HepG2 (cell line): ENCODE data around the gene MIX23. TPM values are rescaled to one million over a fixed set of nuclear protein-coding genes. Genes with fewer than 3 reads are reported as not detected.

Experiments
- ATAC-seq: fragments of 200-7000 bp; cut with Tn5 transposase; 3 replicates; pipeline ENCODE4 v1.9.1; 2020; ENCODE audit warnings: mild to moderate bottlenecking, moderate library complexity
- BruUV-seq: library from RNA; stranded (reverse); fragments of 400-500 nt; replicated peaks from 2 replicates; lab custom pipeline; 2021; lab: Mats Ljungman, UMichigan
- CTCF ChIA-PET: fragments of 300-600 bp; formaldehyde crosslinking; extraction: SDS; loops from one replicate; lab custom pipeline; 2021; ENCODE audit warnings: low total read pairs, inconsistent platforms, low intra/inter-chr PET ratio; lab: Yijun Ruan, JAX
- POLR2A ChIA-PET: fragments of 350-600 bp; sonication (Branson Sonifier 250); formaldehyde crosslinking; loops from one replicate; lab custom pipeline; 2020; ENCODE audit warnings: antibody characterized with exemption, inconsistent platforms; lab: Yijun Ruan, JAX
- DNase-seq: peaks from one replicate; pipeline ENCODE4 v3.0.0-alpha.2; 2015; ENCODE audit warnings: low spot score
- FAIRE-seq: peaks from 3 replicates; lab custom pipeline; 2011; peaks lifted over from hg19 to GRCh38; lab: Jason Lieb, UNC
- H2AFZ ChIP-seq: one replicate; pipeline ENCODE4 v1.6.1; 2011; ENCODE audit warnings: low read length, inconsistent platforms
- H3K27ac ChIP-seq: fragments of 300-600 bp; 3 replicates; pipeline ENCODE4 v1.8.0; 2011; ENCODE audit warnings: mixed run types, mild to moderate bottlenecking, mixed read lengths, low read length, inconsistent platforms; ENCODE audit not compliant: insufficient read depth; ENCODE audit errors: extremely low read length
- H3K27me3 ChIP-seq, 2 experiments: fragments of 200-600 bp in 1 of 2; 2 replicates in 1 of 2; 3 replicates in 1 of 2; pipeline versions ENCODE4 v1.6.0 to v1.8.0; 2011; ENCODE audit warnings: low read length in 2 of 2, mild to moderate bottlenecking in 2 of 2, moderate library complexity in 2 of 2, inconsistent platforms in 1 of 2; ENCODE audit not compliant: insufficient read depth in 2 of 2, control insufficient read depth in 1 of 2
- H3K36me3 ChIP-seq, 2 experiments: fragments of 200-600 bp in 1 of 2; replicated peaks in 1 of 2; 2 replicates in 1 of 2; 3 replicates in 1 of 2; pipeline versions ENCODE4 v1.5.1 to v1.8.0; 2011; ENCODE audit warnings: low read length in 2 of 2, inconsistent platforms in 1 of 2; ENCODE audit not compliant: insufficient read depth in 2 of 2, control insufficient read depth in 1 of 2
- H3K4me1 ChIP-seq: 2 replicates; pipeline ENCODE4 v1.5.1; 2012; ENCODE audit warnings: low read length, inconsistent platforms; ENCODE audit not compliant: insufficient read depth
- H3K4me2 ChIP-seq: 2 replicates; pipeline ENCODE4 v1.6.0; 2011; ENCODE audit warnings: low read depth, low read length, inconsistent platforms
- H3K4me3 ChIP-seq, 3 experiments: fragments of 200-600 bp in 1 of 3; sonication (generic), shearing (Covaris generic) in 1 of 3; replicated peaks in 1 of 3; 2 replicates each; pipeline ENCODE4 v1.5.1; 2011 to 2016; ENCODE audit warnings: low read length in 3 of 3, inconsistent platforms in 2 of 3, low read depth in 2 of 3, mild to moderate bottlenecking in 2 of 3, control low read depth in 1 of 3, mixed read lengths in 1 of 3; ENCODE audit not compliant: insufficient read depth in 1 of 3
- H3K79me2 ChIP-seq: one replicate; pipeline ENCODE4 v1.6.1; 2011; ENCODE audit warnings: low read length, inconsistent platforms; ENCODE audit not compliant: insufficient read depth
- H3K9ac ChIP-seq: 2 replicates; pipeline ENCODE4 v1.6.0; 2011; ENCODE audit warnings: mild to moderate bottlenecking, low read depth, low read length, inconsistent platforms; ENCODE audit not compliant: insufficient read depth
- H3K9me3 ChIP-seq: 2 replicates; pipeline ENCODE4 v1.5.1; 2012; ENCODE audit warnings: mild to moderate bottlenecking, low read length
- H4K20me1 ChIP-seq: 2 replicates; pipeline ENCODE4 v1.6.0; 2011; ENCODE audit warnings: inconsistent platforms, mild to moderate bottlenecking, low read length, moderate library complexity; ENCODE audit not compliant: insufficient read depth
- CCAR2 ChIP-seq: fragments of 200-400 bp; formaldehyde crosslinking; optimal IDR thresholded peaks from 2 replicates; pipeline ENCODE3; 2018; ENCODE audit warnings: low read depth, mild to moderate bottlenecking, low read length, moderate library complexity
- ELF4 ChIP-seq: sonication (generic); formaldehyde crosslinking; IDR thresholded peaks from 2 replicates; pipeline ENCODE4 v1.5.0; 2020; ENCODE audit warnings: missing genetic modification reagents, mild to moderate bottlenecking, moderate library complexity, borderline replicate concordance
- NRL ChIP-seq: sonication (generic); formaldehyde crosslinking; IDR thresholded peaks from 2 replicates; pipeline ENCODE4 v1.5.0; 2020; ENCODE audit warnings: missing genetic modification reagents, mild to moderate bottlenecking, moderate library complexity, borderline replicate concordance
- PAX8 ChIP-seq: sonication (generic); formaldehyde crosslinking; IDR thresholded peaks from 2 replicates; pipeline ENCODE4 v1.8.0; 2022; ENCODE audit warnings: mild to moderate bottlenecking, missing genetic modification reagents, borderline replicate concordance
- RXRA ChIP-seq: sonication (generic); formaldehyde crosslinking; IDR thresholded peaks from 2 replicates; pipeline ENCODE4 v1.5.1; 2020; ENCODE audit warnings: missing genetic modification reagents
- SMARCE1 ChIP-seq: fragments of 450-650 bp; IDR thresholded peaks from 2 replicates; pipeline ENCODE4 v1.6.1; 2017; ENCODE audit warnings: borderline replicate concordance
- YEATS4 ChIP-seq: sonication (generic); formaldehyde crosslinking; IDR thresholded peaks from 2 replicates; pipeline ENCODE4 v1.4.0; 2020; ENCODE audit warnings: missing genetic modification reagents, borderline replicate concordance
- ZNF296 ChIP-seq: sonication (generic); formaldehyde crosslinking; conservative IDR thresholded peaks from 2 replicates; pipeline ENCODE4 v1.5.0; 2020; ENCODE audit warnings: mild to moderate bottlenecking, missing genetic modification reagents
- ZNF335 ChIP-seq: sonication (generic); formaldehyde crosslinking; IDR thresholded peaks from 2 replicates; pipeline ENCODE4 v1.4.0; 2020; ENCODE audit warnings: missing genetic modification reagents
- ZNF782 ChIP-seq: sonication (generic); formaldehyde crosslinking; IDR thresholded peaks from 2 replicates; pipeline ENCODE4 v1.4.0; 2020; ENCODE audit warnings: missing genetic modification reagents, mild to moderate bottlenecking, borderline replicate concordance
- ZNF850 ChIP-seq: sonication (generic); formaldehyde crosslinking; conservative IDR thresholded peaks from 2 replicates; pipeline ENCODE4 v1.9.0; 2021; ENCODE audit warnings: mild to moderate bottlenecking, missing genetic modification reagents
- ZNF878 ChIP-seq: sonication (generic); formaldehyde crosslinking; IDR thresholded peaks from 2 replicates; pipeline ENCODE4 v1.8.1; 2023; ENCODE audit warnings: mild to moderate bottlenecking, missing genetic modification reagents, moderate library complexity
- ZSCAN12 ChIP-seq: sonication (generic); formaldehyde crosslinking; IDR thresholded peaks from 2 replicates; pipeline ENCODE4 v1.9.0; 2021; ENCODE audit warnings: mild to moderate bottlenecking, missing genetic modification reagents
- WGBS: methylation state at CpG from one replicate; pipeline ENCODE4 v1.1.6; 2017; ENCODE audit warnings: low lambda C conversion rate; 5-methylcytosine and 5-hydroxymethylcytosine counted together
- in situ Hi-C: cut with HindIII; loops from 2 replicates; pipeline ENCODE4 v1.10.0; 2017; ENCODE audit warnings: low pct_unique_long_range_greater_than_20kb; ENCODE audit not compliant: extremely low pct_ligation_motif_present
- intact Hi-C: fragments of 100-400 bp; cut with micrococcal nuclease; formaldehyde crosslinking; loops from one replicate; pipeline ENCODE4 v1.10.0; 2022; ENCODE audit not compliant: unreplicated experiment
- polyA plus RNA-seq, 8 experiments: library from polyadenylated mRNA; depleted of rRNA in 3 of 8; stranded (reverse) in 7 of 8; unstranded in 1 of 8; fragments of >200 nt; fragmentation: Illumina TruSeq in 4 of 8; extraction: Trizol in 4 of 8; gene quantifications; 2 replicates each; pipeline versions ENCODE4 v1.2.1 to v1.2.3, GENCODE V29; 2011 to 2016; ENCODE audit warnings: low read depth in 4 of 8, missing spikeins in 1 of 8, mixed read lengths in 1 of 8; ENCODE audit not compliant: insufficient read depth in 1 of 8
- total RNA-seq, 5 experiments: library from RNA; depleted of rRNA; stranded (reverse); fragments of >200 nt; fragmentation: Illumina TruSeq; extraction: Trizol; gene quantifications; 2 replicates each; pipeline ENCODE4 v1.2.3, GENCODE V29; 2016; ENCODE audit warnings: low read depth in 1 of 5
- TF ChIP-seq, protein P1 (sequence below): sonication (generic); formaldehyde crosslinking; IDR thresholded peaks from 2 replicates; pipeline ENCODE4 v1.4.0; 2020; ENCODE audit warnings: missing genetic modification reagents, low read depth, mild to moderate bottlenecking, borderline replicate concordance
- TF ChIP-seq, protein P2 (sequence below): sonication (generic); formaldehyde crosslinking; IDR thresholded peaks from 2 replicates; pipeline ENCODE4 v1.8.0; 2023; ENCODE audit warnings: mild to moderate bottlenecking, missing genetic modification reagents
- TF ChIP-seq, protein P3 (sequence below): sonication (generic); formaldehyde crosslinking; IDR thresholded peaks from 2 replicates; pipeline ENCODE4 v1.8.1; 2023; ENCODE audit warnings: mild to moderate bottlenecking, missing genetic modification reagents
- TF ChIP-seq, protein P4 (sequence below): sonication (generic); formaldehyde crosslinking; conservative IDR thresholded peaks from 2 replicates; pipeline ENCODE4 v1.8.0; 2022; ENCODE audit warnings: missing genetic modification reagents

Gene MIX23
- total and polyA plus RNA-seq, 2 of the 13 experiments (the other 11 are each of a cell fraction or from before 2014, with no cell fraction given): 20.0 to 152 TPM

DNA sequence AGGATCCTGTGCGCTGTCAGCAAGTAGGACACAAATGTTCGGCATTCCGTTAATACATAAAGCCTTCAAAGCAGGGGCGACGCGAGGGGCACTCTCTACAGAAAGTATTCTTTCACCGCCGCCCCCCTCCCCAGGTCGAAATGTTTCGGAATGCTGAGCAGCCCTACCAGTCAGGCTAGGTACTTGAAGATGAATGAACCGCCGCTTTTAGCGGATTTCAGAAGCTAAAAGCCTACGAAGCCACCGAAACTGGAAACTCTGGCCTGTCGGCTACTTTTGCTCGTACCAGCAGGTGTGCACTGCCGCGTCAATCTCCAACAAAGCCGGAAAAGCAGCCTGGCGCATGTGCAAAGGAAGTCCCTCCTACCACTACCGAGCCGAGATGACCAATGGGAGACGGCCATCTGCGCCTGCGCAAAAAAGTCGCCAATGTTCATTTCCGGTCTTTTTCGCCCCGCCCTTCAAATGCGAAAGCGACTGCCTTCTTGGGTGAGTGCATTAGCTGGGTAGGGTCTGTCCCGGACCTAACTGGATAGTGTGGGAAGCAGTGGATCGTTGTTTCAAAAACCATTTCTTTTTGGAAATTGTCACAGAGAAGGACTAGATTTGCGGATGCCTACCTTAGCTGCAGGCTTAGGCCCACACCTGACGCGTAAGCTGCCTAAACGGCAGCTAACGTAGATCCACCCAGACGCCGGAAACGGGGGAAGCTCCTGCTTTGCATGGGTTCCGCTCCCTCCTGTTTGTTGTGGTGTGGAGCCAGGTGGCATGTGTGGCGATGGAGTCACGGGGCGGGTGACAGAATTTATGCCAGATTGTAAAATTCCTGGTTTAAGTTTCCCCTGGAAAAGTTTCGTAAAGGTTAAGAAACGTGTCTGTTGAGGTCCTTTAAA, 33.0 kb upstream of the MIX23 start, which contains the start of gene WDR5B:
TSS of gene WDR5B (minus strand) at position 301 of the 893 bp plus-strand sequence. CDS start 534 bp downstream, outside the sequence.
- H2AFZ ChIP-seq: peak within 1 kb of the TSS; percentile 98
- intact Hi-C loops (loop anchor here (2.0 kb wide), 2 partner anchors 23 to 95 kb away; no protein-coding TSS in a partner anchor), in situ Hi-C loops (no loop called here)
- BruUV-seq: TSS peak; percentile 82
- DNase-seq (peak; percentile 96), FAIRE-seq (peak; percentile 97), ATAC-seq (peak; percentile 95)
- H3K9me3 ChIP-seq: no peaks in the 10 kb centered on the region
- peaks cover 1 to 7% of the 10 kb centered on the region in 2 experiments; a peak in 3 of 5 replicates for H3K36me3 ChIP-seq
- no peaks in the 10 kb centered on the region for H4K20me1 ChIP-seq
- POLR2A ChIA-PET: interaction anchor here (0.6 to 2.7 kb wide), 18 partner anchors 11 to 378 kb away, joined by 3 to 48 read pairs (median 4); partner anchors contain the start of genes DTX3L, FAM162A, HSPBAP1 and KPNA1
- peaks cover 33% of the 10 kb centered on the region for H3K4me1 ChIP-seq
- under 1% methylated on average over 37 of the region's 48 CpGs for WGBS
- H3K9ac ChIP-seq: peak within 1 kb of the TSS; percentile 95
- peak within 1 kb of the TSS; percentile 89 for H3K27ac ChIP-seq
- H3K27me3 ChIP-seq: no peaks in the 10 kb centered on the region; a peak in 1 of 5 replicates
- CTCF ChIA-PET: no interaction called here
- H3K4me3 ChIP-seq: peak within 1 kb of the TSS; percentile 61 to 81 (median 81)
- peaks cover 35% of the 10 kb centered on the region for H3K79me2 ChIP-seq
- peak within 1 kb of the TSS; percentile 99 for H3K4me2 ChIP-seq
- TF ChIP-seq ZNF335 (CRISPR knock-in tag) (peak; percentile 57; the same call in 1 of the 2 replicates), NRL (CRISPR knock-in tag) (0 out of 2 replicates have a peak, but pooled peaks have one; percentile 46), RXRA (CRISPR knock-in tag) (no peak), ZNF850 (no peak), ZSCAN12 (CRISPR knock-in tag) (no peak), ZNF782 (CRISPR knock-in tag) (no peak), YEATS4 (CRISPR knock-in tag) (peak; percentile 92), ZNF296 (CRISPR knock-in tag) (no peak), PAX8 (CRISPR knock-in tag) (no peak), ELF4 (CRISPR knock-in tag) (peak; percentile 91), SMARCE1 (no peak), CCAR2 (no peak), ZNF878 (CRISPR knock-in tag) (peak; percentile 82; the same call in 1 of the 2 replicates)
- TF ChIP-seq, protein P1, sequence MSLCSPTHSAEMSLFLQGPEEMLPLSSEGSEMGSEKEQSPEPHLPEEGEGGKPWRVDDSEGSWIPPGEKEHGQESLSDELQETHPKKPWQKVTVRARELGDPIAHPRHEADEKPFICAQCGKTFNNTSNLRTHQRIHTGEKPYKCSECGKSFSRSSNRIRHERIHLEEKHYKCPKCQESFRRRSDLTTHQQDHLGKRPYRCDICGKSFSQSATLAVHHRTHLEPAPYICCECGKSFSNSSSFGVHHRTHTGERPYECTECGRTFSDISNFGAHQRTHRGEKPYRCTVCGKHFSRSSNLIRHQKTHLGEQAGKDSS (CRISPR knock-in tag): no peak
- TF ChIP-seq, protein P2, sequence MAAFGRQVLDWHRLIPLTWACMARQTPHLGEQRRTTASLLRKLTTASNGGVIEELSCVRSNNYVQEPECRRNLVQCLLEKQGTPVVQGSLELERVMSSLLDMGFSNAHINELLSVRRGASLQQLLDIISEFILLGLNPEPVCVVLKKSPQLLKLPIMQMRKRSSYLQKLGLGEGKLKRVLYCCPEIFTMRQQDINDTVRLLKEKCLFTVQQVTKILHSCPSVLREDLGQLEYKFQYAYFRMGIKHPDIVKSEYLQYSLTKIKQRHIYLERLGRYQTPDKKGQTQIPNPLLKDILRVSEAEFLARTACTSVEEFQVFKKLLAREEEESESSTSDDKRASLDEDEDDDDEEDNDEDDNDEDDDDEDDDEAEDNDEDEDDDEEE (CRISPR knock-in tag): peak; percentile 66
- TF ChIP-seq, protein P3, sequence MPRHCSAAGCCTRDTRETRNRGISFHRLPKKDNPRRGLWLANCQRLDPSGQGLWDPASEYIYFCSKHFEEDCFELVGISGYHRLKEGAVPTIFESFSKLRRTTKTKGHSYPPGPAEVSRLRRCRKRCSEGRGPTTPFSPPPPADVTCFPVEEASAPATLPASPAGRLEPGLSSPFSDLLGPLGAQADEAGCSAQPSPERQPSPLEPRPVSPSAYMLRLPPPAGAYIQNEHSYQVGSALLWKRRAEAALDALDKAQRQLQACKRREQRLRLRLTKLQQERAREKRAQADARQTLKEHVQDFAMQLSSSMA (CRISPR knock-in tag): 0 out of 2 replicates have a peak, but pooled peaks have one; percentile 53
- TF ChIP-seq, protein P4, sequence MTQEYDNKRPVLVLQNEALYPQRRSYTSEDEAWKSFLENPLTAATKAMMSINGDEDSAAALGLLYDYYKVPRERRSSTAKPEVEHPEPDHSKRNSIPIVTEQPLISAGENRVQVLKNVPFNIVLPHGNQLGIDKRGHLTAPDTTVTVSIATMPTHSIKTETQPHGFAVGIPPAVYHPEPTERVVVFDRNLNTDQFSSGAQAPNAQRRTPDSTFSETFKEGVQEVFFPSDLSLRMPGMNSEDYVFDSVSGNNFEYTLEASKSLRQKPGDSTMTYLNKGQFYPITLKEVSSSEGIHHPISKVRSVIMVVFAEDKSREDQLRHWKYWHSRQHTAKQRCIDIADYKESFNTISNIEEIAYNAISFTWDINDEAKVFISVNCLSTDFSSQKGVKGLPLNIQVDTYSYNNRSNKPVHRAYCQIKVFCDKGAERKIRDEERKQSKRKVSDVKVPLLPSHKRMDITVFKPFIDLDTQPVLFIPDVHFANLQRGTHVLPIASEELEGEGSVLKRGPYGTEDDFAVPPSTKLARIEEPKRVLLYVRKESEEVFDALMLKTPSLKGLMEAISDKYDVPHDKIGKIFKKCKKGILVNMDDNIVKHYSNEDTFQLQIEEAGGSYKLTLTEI (CRISPR knock-in tag): no peak
